ENCODE data around the gene PPFIA1. TPM values are rescaled to one million over a fixed set of nuclear protein-coding genes. Genes with fewer than 3 reads are reported as not detected.

The PPFIA1 gene
- total and polyA plus RNA-seq, 2 of the 8 experiments (the other 6 are each of a cell fraction or from before 2014, with no cell fraction given): 44.3 to 73.5 TPM

DNA sequence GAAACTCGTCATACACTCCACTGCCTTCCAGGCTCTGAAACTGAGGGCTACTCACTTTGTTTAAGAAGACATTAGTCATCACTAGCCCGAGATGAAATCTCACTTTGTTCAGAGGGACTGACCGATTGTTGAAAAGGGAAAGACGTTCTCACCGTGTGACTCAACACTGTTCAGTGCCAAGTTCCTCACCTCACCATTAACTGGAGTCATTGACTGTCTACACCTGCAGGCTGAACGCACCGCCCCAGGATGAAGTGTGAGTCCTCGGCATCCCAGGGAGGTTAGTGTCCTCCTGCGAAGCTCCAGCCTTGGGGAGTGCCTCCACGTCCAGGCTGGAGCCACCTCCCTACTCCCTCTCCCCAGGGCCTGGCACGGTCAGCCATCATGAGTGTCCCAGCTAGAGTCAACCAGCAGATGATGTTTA is 37.0 kb upstream of the PPFIA1 start:
- Histone ChIP-seq H3K14ac (ENCODE audit: insufficient read length) (no peak overlapping the region), H3K79me1 (ENCODE audit: low read depth, low read length) (no peaks in the 10 kb centered on the region; the same call in 1 of the 2 replicates), H2AFZ (ENCODE audit: low read length) (no peak overlapping the region), H3K9me3 (ENCODE audit: insufficient read depth in 2 of 2, low read depth in 1 of 2, low read length in 1 of 2) (no peaks in the 10 kb centered on the region), H3K27ac (ENCODE audit: low read depth, low read length) (no peak overlapping the region), H3K56ac (replicated peaks; ENCODE audit: insufficient read length, low read depth, low read length) (no peak overlapping the region), H3K23ac (ENCODE audit: insufficient read length) (no peak overlapping the region), H3K4me1 (replicated peaks in 1 of 4; ENCODE audit: control insufficient read depth in 3 of 4, insufficient read depth in 4 of 4, low read length in 3 of 4) (no peaks in the 10 kb centered on the region; a peak in 1 of 7 replicates), H2BK15ac (ENCODE audit: low read length) (no peak overlapping the region), H2BK120ac (replicated peaks; ENCODE audit: low read depth, low read length) (no peak overlapping the region), H3K9ac (replicated peaks in 1 of 4; ENCODE audit: extremely low read depth in 1 of 4, low read depth in 3 of 4, low read length in 3 of 4) (no peak overlapping the region), H4K8ac (ENCODE audit: extremely low read depth, insufficient read depth, low read length) (no peak overlapping the region), H3K79me2 (ENCODE audit: control insufficient read depth in 1 of 2, insufficient read depth in 2 of 2, low read length in 2 of 2) (no peaks in the 10 kb centered on the region), H3K36me3 (ENCODE audit: control insufficient read depth in 2 of 4, insufficient read depth in 4 of 4, low read length in 3 of 4) (no peaks in the 10 kb centered on the region), H3K4me3 (ENCODE audit: extremely low read depth in 1 of 4, insufficient read depth in 2 of 4, low read depth in 3 of 4, low read length in 4 of 4) (no peak overlapping the region), H4K91ac (replicated peaks; ENCODE audit: insufficient read length, low read length) (no peak overlapping the region), H3K23me2 (ENCODE audit: low read depth, low read length) (no peaks in the 10 kb centered on the region), H2BK20ac (ENCODE audit: low read length) (no peak overlapping the region), H2BK12ac (ENCODE audit: low read depth, low read length) (no peak overlapping the region; the same call in 1 of the 2 replicates), H2BK5ac (ENCODE audit: low read depth, low read length) (no peak overlapping the region), H3K18ac (ENCODE audit: extremely low read depth, low read length) (no peak overlapping the region), H3K27me3 (replicated peaks in 1 of 4; ENCODE audit: control insufficient read depth in 3 of 4, extremely low read depth in 1 of 4, insufficient read depth in 3 of 4, low read length in 3 of 4) (no peaks in the 10 kb centered on the region), H3K4ac (replicated peaks; ENCODE audit: insufficient read length, low read depth, low read length) (no peak overlapping the region), H2AK5ac (ENCODE audit: low read depth, low read length) (no peak overlapping the region), H4K5ac (ENCODE audit: insufficient read length, low read depth, low read length) (no peak overlapping the region), H3K4me2 (ENCODE audit: insufficient read depth in 1 of 2, low read depth in 2 of 2, low read length in 2 of 2) (no peak overlapping the region), H4K20me1 (replicated peaks in 1 of 2; ENCODE audit: control insufficient read depth in 1 of 2, insufficient read depth in 2 of 2, low read length in 2 of 2) (no peaks in the 10 kb centered on the region)
- TF ChIP-seq SP4 (IDR thresholded peaks at IDR 0.05; ENCODE audit: low read length) (no peak), PHF8 (conservative IDR thresholded peaks at IDR 0.05; ENCODE audit: low read depth, low read length) (no peak), SIN3A (conservative IDR thresholded peaks at IDR 0.05 in 1 of 2, IDR thresholded peaks at IDR 0.05 in 1 of 2; ENCODE audit: low read depth in 1 of 2, low read length in 2 of 2) (no peak)
- ChIA-PET CTCF (ENCODE audit: partially characterized antibody) (no interaction called here), POLR2A (ENCODE audit: partially characterized antibody) (no interaction called here)
- WGBS, 2 experiments (ENCODE audit: extremely low coverage in 1 of 2, insufficient coverage in 1 of 2, insufficient read length in 1 of 2, insufficient replicate concordance in 2 of 2, low coverage in 1 of 2, low lambda C conversion rate in 2 of 2, missing lambda C conversion rate in 1 of 2): 90% methylated on average over 11 of the region's 11 CpGs; no CpG with 5 or more reads in 1 of the 2 experiments
- FAIRE-seq (no peak), DNase-seq (ENCODE audit: low read depth in 1 of 2, low spot score in 2 of 2) (no peak)

All from H1 (cell line).